ENCODE measurements around the gene MTA2.

The MTA2 gene

DNA sequence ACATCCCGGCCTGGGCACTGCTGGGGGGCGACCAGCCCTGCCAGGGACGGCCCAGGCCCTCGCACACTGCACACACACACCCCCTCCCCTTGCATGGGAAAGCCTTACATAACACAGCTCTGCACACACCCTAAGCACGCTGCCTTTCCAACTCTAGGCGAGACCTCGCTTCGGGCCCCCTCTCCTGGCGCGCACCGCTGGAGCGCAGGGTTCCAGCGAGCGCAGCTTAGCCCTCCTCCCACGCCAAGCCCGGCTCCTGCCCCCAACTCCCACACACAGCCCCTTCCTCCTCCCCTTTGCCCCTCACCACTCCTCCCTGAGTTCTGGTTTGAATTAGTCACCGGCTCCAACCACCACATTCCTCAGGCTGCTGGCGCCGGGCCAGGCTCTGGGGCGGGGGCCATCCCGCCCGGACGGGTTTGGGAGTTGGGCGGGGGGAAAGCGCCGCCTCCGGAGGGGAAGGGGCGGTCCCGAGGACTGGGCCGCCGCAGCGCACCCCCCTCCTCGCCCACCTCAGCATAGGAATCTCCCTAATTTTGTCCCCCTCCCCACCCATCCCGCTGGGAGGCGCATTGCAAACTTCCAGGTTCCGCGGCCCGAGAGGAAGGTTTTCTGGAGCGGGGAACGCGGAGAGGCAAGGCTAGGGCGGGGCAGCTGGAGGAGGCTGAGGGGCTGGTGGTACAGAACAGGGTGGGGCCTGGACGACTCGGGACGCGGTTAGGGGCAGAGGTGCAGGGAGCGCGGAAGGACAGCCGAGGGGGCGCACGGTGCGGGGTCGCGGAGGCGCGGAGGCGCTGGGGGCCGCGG lies 56.0 kb downstream of the MTA2 start:
- peak; percentile 39 for DNase-seq

DNA sequence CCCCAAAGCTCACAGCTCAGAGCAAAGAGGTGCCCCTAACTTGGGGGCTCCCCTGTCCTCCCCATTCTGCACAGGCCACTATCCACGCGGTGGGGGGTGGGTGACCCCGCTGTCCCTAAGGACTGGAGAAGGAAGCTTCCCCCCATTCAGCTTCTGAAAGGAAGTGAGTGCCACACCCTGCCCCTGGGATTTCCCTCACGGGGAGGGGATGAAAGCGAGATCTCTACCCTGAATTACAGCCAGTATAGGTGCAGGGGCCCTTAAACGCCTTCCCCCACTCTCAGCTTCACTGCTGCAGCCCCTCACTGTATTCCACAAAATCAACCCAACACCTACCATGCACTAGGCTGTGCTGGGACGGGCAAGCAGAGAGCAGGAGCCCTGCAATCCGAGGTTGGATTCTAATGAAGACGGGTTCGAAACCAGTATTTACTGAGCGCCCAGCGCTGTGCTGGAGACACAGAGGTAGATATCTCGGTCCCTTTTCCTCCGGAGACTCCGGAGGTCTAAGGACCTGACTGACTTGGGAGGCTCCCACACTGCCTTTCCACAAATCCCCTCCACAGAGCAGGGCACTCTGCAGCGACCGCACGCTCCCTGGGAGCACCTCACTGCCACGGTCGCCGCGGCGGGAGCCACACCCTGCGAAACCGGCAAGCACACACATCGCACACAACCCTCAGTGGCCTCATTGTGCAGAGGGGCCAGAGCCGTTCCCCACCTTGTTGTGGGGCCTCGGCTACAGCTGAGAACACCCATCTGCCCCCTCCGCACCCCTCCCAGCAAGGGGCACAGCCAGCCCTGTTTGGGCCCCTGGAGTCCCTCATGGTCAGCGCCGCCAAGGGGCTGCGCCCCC lies 56.9 kb downstream of the MTA2 start:
- peak; percentile 39 for DNase-seq

- no peak for DNase-seq
Observed at GRCh38 chr11:62543680-62544444, 57.8 kb downstream of the MTA2 start.

Data from central memory CD4-positive, alpha-beta T cell (primary cell).